Adrenal gland (tissue), 5 donors: ENCODE data around the gene HERC5.

ENCODE experiments used
- POLR2A ChIP-seq, 2 donors: fragments of 450-650 bp; IDR thresholded peaks; one replicate each; pipeline ENCODE4 v1.6.1; 2017; ENCODE audit warnings: antibody characterized with exemption in 2 of 2, mild to moderate bottlenecking in 2 of 2, moderate library complexity in 1 of 2
- TF ChIP-seq, protein P1 (sequence below), 6 experiments: fragments of 450-650 bp in 4 of 6; fragments of 200-600 bp in 2 of 6; sonication (generic) in 1 of 6; IDR thresholded peaks; 1 replicate in 5 of 6; 2 replicates in 1 of 6; pipeline versions ENCODE4 v1.5.1 to v1.8.0; 2016 to 2021; ENCODE audit warnings: antibody characterized with exemption in 6 of 6, mild to moderate bottlenecking in 2 of 6, moderate library complexity in 1 of 6
- donor health status: DM: no; HTN: no; CAD: no.

DNA sequence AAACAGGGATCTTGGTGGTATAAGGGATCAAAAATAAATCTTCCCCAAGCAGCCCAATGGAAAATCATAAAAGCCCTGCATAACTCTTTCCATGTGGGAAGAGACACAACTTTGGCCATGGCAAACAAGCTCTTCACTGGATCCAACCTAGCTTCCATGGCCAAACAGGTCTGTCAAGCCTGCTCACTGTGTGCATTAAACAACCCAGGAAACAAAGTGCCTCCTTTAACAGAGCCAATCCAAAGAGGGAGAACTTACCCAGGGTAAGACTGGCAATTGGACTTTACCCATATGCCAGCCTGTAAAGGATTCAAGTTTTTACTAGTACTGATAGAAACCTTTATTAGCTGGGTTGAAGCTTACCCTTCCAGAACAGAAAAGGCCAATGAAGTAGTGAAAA, 7.6 kb upstream of the HERC5 start:
- TF ChIP-seq, protein P1, sequence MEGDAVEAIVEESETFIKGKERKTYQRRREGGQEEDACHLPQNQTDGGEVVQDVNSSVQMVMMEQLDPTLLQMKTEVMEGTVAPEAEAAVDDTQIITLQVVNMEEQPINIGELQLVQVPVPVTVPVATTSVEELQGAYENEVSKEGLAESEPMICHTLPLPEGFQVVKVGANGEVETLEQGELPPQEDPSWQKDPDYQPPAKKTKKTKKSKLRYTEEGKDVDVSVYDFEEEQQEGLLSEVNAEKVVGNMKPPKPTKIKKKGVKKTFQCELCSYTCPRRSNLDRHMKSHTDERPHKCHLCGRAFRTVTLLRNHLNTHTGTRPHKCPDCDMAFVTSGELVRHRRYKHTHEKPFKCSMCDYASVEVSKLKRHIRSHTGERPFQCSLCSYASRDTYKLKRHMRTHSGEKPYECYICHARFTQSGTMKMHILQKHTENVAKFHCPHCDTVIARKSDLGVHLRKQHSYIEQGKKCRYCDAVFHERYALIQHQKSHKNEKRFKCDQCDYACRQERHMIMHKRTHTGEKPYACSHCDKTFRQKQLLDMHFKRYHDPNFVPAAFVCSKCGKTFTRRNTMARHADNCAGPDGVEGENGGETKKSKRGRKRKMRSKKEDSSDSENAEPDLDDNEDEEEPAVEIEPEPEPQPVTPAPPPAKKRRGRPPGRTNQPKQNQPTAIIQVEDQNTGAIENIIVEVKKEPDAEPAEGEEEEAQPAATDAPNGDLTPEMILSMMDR (IDR thresholded peaks at IDR 0.05), result no peak
- TF ChIP-seq POLR2A (IDR thresholded peaks at IDR 0.05), result no peak
